GM21717 (cell line): ENCODE data around the gene ARHGEF38.
"Not testable (repeated sequence)": the region's sequence is repeated elsewhere in the genome, so short reads cannot be mapped to it uniquely, and the experiment has no call there.

ENCODE experiments used
- ATAC-seq: cut with Tn5 transposase; IDR thresholded peaks from one replicate; pipeline ENCODE4 v1.9.1; 2021; ENCODE audit warnings: mild to moderate bottlenecking, moderate library complexity; ENCODE audit not compliant: unreplicated experiment

ARHGEF38 gene

GRCh38 chr4:105710012-105710600, 157.7 kb downstream of the ARHGEF38 start:
- ATAC-seq = no peak

GRCh38 chr4:105710678-105711077, 158.3 kb downstream of the ARHGEF38 start:
- ATAC-seq = no peak

- ATAC-seq = no peak
Measured at GRCh38 chr4:105712766-105713165, 160.3 kb downstream of the ARHGEF38 start.

- no peak for ATAC-seq
Measured at GRCh38 chr4:105714071-105714521, 161.7 kb downstream of the ARHGEF38 start.

- no peak for ATAC-seq
Measured at GRCh38 chr4:105714932-105715331, 162.5 kb downstream of the ARHGEF38 start.

GRCh38 chr4:105715692-105716278, 163.4 kb downstream of the ARHGEF38 start:
- ATAC-seq = no peak

GRCh38 chr4:105719204-105719603, 166.8 kb downstream of the ARHGEF38 start:
- no peak for ATAC-seq

- no peak for ATAC-seq
Measured at GRCh38 chr4:105725623-105726022, 173.2 kb downstream of the ARHGEF38 start.

GRCh38 chr4:105729895-105730294, 177.5 kb downstream of the ARHGEF38 start:
- ATAC-seq = not testable (repeated sequence)
